Panc1 (cell line): ENCODE data around the gene SLC24A4. TPM values are rescaled to one million over a fixed set of nuclear protein-coding genes. Genes with fewer than 3 reads are reported as not detected.
"Not testable (repeated sequence)": the region's sequence is repeated elsewhere in the genome, so short reads cannot be mapped to it uniquely, and the experiment has no call there.

Experiments used
- ATAC-seq: fragments of 200-7000 bp; cut with Tn5 transposase; 2 replicates; pipeline ENCODE4 v1.9.1; 2020; ENCODE audit warnings: mild to moderate bottlenecking, moderate library complexity
- BruUV-seq: library from RNA; stranded (reverse); fragments of 400-500 nt; replicated peaks from 2 replicates; lab custom pipeline; 2021; lab: Mats Ljungman, UMichigan
- CTCF ChIA-PET: fragments of 300-600 bp; sonication (Branson Sonifier 250); formaldehyde crosslinking; loops from one replicate; lab custom pipeline; 2022; ENCODE audit warnings: antibody characterized with exemption; lab: Charles Lee
- POLR2A ChIA-PET: fragments of 300-600 bp; sonication (Branson Sonifier 250); formaldehyde crosslinking; loops from one replicate; lab custom pipeline; 2022; ENCODE audit warnings: antibody characterized with exemption; lab: Charles Lee
- DNase-seq: peaks from one replicate; pipeline ENCODE4 v3.0.0-alpha.2; 2010; ENCODE audit warnings: low read depth, low spot score
- H3K27ac ChIP-seq: 2 replicates; pipeline ENCODE4 v1.5.1; 2011; ENCODE audit warnings: mild to moderate bottlenecking, low read length, inconsistent platforms
- H3K27me3 ChIP-seq: fragments of 200-500 bp; sonication (Bioruptor generic); 2 replicates; pipeline ENCODE4 v1.6.0; 2014; ENCODE audit warnings: low read length, inconsistent platforms; ENCODE audit not compliant: control insufficient read depth, insufficient read depth
- H3K36me3 ChIP-seq: fragments of 200-500 bp; sonication (Bioruptor generic); 2 replicates; pipeline ENCODE4 v1.5.1; 2014; ENCODE audit warnings: inconsistent platforms, mild to moderate bottlenecking, low read length, moderate library complexity; ENCODE audit not compliant: control insufficient read depth, insufficient read depth
- H3K4me1 ChIP-seq: 2 replicates; pipeline ENCODE4 v1.5.1; 2011; ENCODE audit warnings: inconsistent platforms, mild to moderate bottlenecking, low read length, moderate library complexity; ENCODE audit not compliant: control insufficient read depth, insufficient read depth
- H3K4me3 ChIP-seq, 2 experiments: 2 replicates each; pipeline ENCODE4 v1.5.1; 2011 to 2012; ENCODE audit warnings: low read depth in 2 of 2, low read length in 2 of 2, mild to moderate bottlenecking in 2 of 2, inconsistent platforms in 1 of 2, moderate library complexity in 1 of 2
- H3K9me3 ChIP-seq: fragments of 200-500 bp; sonication (Bioruptor generic); 2 replicates; pipeline ENCODE4 v1.5.1; 2014; ENCODE audit warnings: low read depth, mild to moderate bottlenecking, inconsistent platforms, low read length, moderate library complexity; ENCODE audit not compliant: control insufficient read depth, insufficient read depth
- POLR2AphosphoS5 ChIP-seq: IDR thresholded peaks from 2 replicates; pipeline ENCODE4 v1.6.1; 2012; ENCODE audit warnings: mild to moderate bottlenecking, low read depth, low read length, moderate library complexity
- SIN3A ChIP-seq: IDR thresholded peaks from 2 replicates; pipeline ENCODE4 v1.6.1; 2012; ENCODE audit warnings: low read depth, mild to moderate bottlenecking, low read length, moderate library complexity, borderline replicate concordance; ENCODE audit not compliant: insufficient read depth
- TCF7L2 ChIP-seq: IDR thresholded peaks from 2 replicates; pipeline ENCODE4 v1.6.1; 2011; ENCODE audit warnings: mild to moderate bottlenecking, low read depth, low read length, inconsistent platforms
- in situ Hi-C: cut with HindIII; loops from 2 replicates; pipeline ENCODE4 v1.10.0; 2016; ENCODE audit warnings: low sequenced_read_pairs, low pct_unique_long_range_greater_than_20kb
- intact Hi-C: fragments of 100-400 bp; cut with micrococcal nuclease; formaldehyde crosslinking; loops from one replicate; pipeline ENCODE4 v1.10.0; 2022; ENCODE audit not compliant: unreplicated experiment
- total RNA-seq: library from RNA; stranded (reverse); gene quantifications from one replicate; pipeline ENCODE4 v1.2.1, GENCODE V29; 2021; ENCODE audit not compliant: unreplicated experiment
- TF ChIP-seq, protein P1 (sequence below), 2 experiments: IDR thresholded peaks; 2 replicates each; pipeline ENCODE4 v1.6.1; 2011 to 2012; ENCODE audit warnings: low read depth in 2 of 2, control low read depth in 1 of 2, low read length in 1 of 2, mild to moderate bottlenecking in 1 of 2, moderate library complexity in 1 of 2; ENCODE audit not compliant: insufficient read depth in 1 of 2
- TF ChIP-seq, protein P2 (sequence below): fragments of 450-650 bp; IDR thresholded peaks from 2 replicates; pipeline ENCODE4 v1.5.1; 2017; ENCODE audit warnings: mild to moderate bottlenecking

The SLC24A4 gene
- total RNA-seq, 1 experiment from 2014 or later = not detected

DNA sequence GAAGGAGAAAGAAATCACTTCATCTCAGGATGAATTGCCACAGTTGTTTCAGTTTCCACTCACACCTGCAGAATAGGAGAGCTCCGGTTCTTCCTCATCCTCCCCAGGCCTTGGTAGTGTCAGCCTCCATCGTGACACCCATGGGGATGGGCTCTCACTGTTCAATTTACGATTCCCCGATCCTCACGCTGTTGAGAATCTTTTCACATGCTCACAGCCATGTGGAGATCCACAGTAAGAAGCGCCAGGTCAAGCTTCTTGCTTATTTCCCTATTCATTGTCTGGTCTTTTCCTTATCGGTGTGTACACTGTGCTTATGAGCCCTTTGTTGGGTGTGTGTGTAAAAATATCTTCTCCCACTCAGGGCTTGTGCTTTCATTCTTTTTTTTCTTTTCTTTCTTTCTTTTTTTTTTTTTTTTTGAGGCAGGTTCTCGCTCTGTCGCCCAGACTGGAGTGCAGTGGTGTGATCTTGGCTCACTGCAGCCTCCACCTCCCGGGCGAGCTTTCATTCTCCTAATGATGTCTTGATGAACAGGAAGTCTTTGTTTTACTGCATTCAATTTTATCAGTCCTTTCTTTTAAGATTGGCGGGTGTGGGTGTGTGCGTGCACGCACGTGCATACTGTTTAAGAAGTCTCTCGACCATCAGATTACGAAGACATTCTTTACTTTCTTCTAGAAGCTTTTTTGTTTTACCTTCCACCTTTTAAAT lies 212.1 kb downstream of the SLC24A4 start:
- DNase-seq (no peak), ATAC-seq (no peak)
- H3K27me3 ChIP-seq = no peaks in the 10 kb centered on the region
- intact Hi-C loops = no loop called here
- in situ Hi-C loops = no loop called here
- H3K4me1 ChIP-seq = no peaks in the 10 kb centered on the region; the same call in 1 of the 2 replicates
- no peak overlapping the region for H3K4me3 ChIP-seq
- BruUV-seq = no TSS peak
- no peaks in the 10 kb centered on the region for H3K9me3 ChIP-seq
- H3K27ac ChIP-seq = no peak overlapping the region
- ChIA-PET CTCF (interaction anchor here (0.7 kb wide), 1 partner anchor 60 kb away, joined by 4 read pairs; no protein-coding TSS in a partner anchor), POLR2A (no interaction called here)
- no peaks in the 10 kb centered on the region for H3K36me3 ChIP-seq
- TF ChIP-seq, protein P1, sequence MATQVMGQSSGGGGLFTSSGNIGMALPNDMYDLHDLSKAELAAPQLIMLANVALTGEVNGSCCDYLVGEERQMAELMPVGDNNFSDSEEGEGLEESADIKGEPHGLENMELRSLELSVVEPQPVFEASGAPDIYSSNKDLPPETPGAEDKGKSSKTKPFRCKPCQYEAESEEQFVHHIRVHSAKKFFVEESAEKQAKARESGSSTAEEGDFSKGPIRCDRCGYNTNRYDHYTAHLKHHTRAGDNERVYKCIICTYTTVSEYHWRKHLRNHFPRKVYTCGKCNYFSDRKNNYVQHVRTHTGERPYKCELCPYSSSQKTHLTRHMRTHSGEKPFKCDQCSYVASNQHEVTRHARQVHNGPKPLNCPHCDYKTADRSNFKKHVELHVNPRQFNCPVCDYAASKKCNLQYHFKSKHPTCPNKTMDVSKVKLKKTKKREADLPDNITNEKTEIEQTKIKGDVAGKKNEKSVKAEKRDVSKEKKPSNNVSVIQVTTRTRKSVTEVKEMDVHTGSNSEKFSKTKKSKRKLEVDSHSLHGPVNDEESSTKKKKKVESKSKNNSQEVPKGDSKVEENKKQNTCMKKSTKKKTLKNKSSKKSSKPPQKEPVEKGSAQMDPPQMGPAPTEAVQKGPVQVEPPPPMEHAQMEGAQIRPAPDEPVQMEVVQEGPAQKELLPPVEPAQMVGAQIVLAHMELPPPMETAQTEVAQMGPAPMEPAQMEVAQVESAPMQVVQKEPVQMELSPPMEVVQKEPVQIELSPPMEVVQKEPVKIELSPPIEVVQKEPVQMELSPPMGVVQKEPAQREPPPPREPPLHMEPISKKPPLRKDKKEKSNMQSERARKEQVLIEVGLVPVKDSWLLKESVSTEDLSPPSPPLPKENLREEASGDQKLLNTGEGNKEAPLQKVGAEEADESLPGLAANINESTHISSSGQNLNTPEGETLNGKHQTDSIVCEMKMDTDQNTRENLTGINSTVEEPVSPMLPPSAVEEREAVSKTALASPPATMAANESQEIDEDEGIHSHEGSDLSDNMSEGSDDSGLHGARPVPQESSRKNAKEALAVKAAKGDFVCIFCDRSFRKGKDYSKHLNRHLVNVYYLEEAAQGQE (IDR thresholded peaks at IDR 0.05; ENCODE audit: insufficient read depth in 1 of 2, low read depth in 2 of 2, low read length in 1 of 2) = no peak
- TF ChIP-seq, protein P2, sequence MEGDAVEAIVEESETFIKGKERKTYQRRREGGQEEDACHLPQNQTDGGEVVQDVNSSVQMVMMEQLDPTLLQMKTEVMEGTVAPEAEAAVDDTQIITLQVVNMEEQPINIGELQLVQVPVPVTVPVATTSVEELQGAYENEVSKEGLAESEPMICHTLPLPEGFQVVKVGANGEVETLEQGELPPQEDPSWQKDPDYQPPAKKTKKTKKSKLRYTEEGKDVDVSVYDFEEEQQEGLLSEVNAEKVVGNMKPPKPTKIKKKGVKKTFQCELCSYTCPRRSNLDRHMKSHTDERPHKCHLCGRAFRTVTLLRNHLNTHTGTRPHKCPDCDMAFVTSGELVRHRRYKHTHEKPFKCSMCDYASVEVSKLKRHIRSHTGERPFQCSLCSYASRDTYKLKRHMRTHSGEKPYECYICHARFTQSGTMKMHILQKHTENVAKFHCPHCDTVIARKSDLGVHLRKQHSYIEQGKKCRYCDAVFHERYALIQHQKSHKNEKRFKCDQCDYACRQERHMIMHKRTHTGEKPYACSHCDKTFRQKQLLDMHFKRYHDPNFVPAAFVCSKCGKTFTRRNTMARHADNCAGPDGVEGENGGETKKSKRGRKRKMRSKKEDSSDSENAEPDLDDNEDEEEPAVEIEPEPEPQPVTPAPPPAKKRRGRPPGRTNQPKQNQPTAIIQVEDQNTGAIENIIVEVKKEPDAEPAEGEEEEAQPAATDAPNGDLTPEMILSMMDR = no peak
- TF ChIP-seq TCF7L2 = no peak
- no peak for TF ChIP-seq SIN3A
- TF ChIP-seq POLR2AphosphoS5 = no peak

DNA sequence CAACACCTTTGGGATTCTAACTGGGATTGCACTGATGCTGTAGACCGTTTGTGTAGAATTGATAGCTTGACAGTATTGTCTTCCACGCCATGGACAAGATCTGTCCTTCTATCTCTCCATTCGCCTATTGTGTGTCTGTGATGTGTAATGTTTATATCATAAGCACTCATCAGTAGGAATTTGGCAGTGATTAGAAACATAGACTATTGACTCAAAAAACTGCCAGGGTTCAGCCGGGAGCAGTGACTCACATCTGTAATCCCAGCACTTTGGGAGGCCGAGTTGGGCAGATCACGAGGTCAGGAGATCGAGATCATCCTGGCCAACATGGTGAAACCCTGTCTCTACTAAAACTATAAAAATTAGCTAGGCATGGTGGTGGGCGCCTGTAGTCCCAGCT lies 213.3 kb downstream of the SLC24A4 start:
- H3K27ac ChIP-seq, POLR2A ChIA-PET, CTCF ChIA-PET, H3K4me3 ChIP-seq, intact Hi-C loops, H3K36me3 ChIP-seq, BruUV-seq, H3K27me3 ChIP-seq, in situ Hi-C loops, DNase-seq, ATAC-seq, H3K4me1 ChIP-seq, H3K9me3 ChIP-seq: not testable (repeated sequence)

DNA sequence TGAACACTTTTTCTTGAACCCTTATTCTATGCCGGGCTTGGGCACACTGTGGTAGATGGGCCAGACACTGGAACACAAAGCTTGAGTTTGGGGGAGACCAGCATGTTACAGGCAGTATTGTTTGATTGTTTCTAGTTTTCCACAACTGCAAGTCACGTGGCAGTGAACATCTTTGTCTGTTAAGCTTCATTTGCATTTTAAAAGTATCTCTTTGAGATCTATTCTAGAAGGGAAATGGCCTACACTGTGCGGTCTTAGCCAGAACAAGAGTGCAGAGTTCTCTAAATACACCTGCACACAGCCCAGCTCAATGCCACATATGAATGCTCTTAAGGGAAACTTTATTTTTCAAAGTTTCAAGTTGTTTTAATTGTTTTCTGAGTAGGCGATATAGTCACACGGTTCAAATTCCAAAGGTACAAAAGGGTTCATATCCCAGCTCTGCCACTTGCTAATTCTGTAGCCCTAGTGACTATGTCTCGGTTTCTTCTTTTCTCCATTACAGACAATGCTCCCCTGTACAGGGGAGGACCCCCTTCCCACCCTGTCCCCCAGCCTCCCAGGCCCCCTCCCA lies 215.5 kb downstream of the SLC24A4 start:
- CTCF ChIA-PET = no interaction called here
- POLR2A ChIA-PET = no interaction called here

More for the DNA sequence above, 215.5 kb downstream of the SLC24A4 start:
- Histone ChIP-seq H3K27ac (no peak overlapping the region), H3K4me3 (no peak overlapping the region), H3K36me3 (no peaks in the 10 kb centered on the region), H3K9me3 (no peaks in the 10 kb centered on the region), H3K27me3 (no peaks in the 10 kb centered on the region), H3K4me1 (no peaks in the 10 kb centered on the region; the same call in 1 of the 2 replicates)
- intact Hi-C loops = no loop called here
- DNase-seq = no peak
- in situ Hi-C loops = no loop called here
- TF ChIP-seq POLR2AphosphoS5 = no peak
- TF ChIP-seq, protein P1 (IDR thresholded peaks at IDR 0.05; ENCODE audit: insufficient read depth in 1 of 2, low read depth in 2 of 2, low read length in 1 of 2) = no peak
- no TSS peak for BruUV-seq
- ATAC-seq = no peak
